ENCODE measurements around the gene MYO9B.

DNA sequence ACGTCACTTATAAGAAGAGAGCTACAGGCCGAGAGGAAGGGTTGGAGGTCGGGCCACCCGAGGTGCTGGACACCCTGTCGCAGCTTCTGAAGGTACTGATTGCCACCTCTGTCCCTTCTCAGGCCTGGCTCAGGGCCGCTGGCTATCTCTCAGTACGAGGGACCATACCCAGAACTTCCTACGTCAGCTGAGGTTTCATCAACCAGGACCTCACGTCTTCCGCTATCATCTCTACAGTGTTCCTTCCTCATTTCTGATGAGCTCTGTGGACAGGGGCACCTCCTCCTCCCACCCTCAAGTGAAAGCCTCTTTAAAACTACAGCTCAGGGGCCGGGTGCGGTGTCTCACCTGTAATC lies 81.3 kb downstream of the MYO9B start:
- TF ChIP-seq GATA3 (IDR thresholded peaks at IDR 0.05; ENCODE audit: low read depth, low read length) (no peak), GATA2 (IDR thresholded peaks at IDR 0.05; ENCODE audit: low read depth, low read length) (no peak)

All from SH-SY5Y (cell line).